WTC11 (cell line): ENCODE data around the gene PTGER3. TPM values are rescaled to one million over a fixed set of nuclear protein-coding genes. Genes with fewer than 3 reads are reported as not detected.
A peak's percentile ranks its signal among the peaks of the same experiment; 100 is the strongest.

ENCODE experiments used
- ATAC-seq: fragments of 200-7000 bp; cut with Tn5 transposase; 2 replicates; pipeline ENCODE4 v1.10.0; 2021; ENCODE audit warnings: mild to moderate bottlenecking, moderate library complexity
- CTCF ChIA-PET: fragments of 300-600 bp; sonication (Branson Sonifier 250); formaldehyde crosslinking; loops from one replicate; lab custom pipeline; 2021; ENCODE audit warnings: antibody characterized with exemption; lab: Charles Lee
- POLR2A ChIA-PET: fragments of 350-600 bp; sonication (Branson Sonifier 250); formaldehyde crosslinking; loops from one replicate; lab custom pipeline; 2021; ENCODE audit warnings: antibody characterized with exemption; lab: Charles Lee
- DNase-seq: peaks from one replicate; pipeline ENCODE4 v3.0.0; 2021; ENCODE audit warnings: low spot score
- H3K27ac Mint-ChIP-seq: 2 replicates; pipeline ENCODE4 v1.8.0; 2021; ENCODE audit warnings: mixed read lengths
- H3K27me3 Mint-ChIP-seq: 2 replicates; pipeline ENCODE4 v1.8.0; 2021; ENCODE audit warnings: low read depth, mild to moderate bottlenecking, moderate library complexity, mixed read lengths
- H3K36me3 Mint-ChIP-seq: 2 replicates; pipeline ENCODE4 v1.8.0; 2021; ENCODE audit warnings: mixed read lengths
- H3K4me1 Mint-ChIP-seq: 2 replicates; pipeline ENCODE4 v1.8.0; 2022; ENCODE audit warnings: mixed read lengths
- H3K4me3 Mint-ChIP-seq: 2 replicates; pipeline ENCODE4 v1.8.0; 2021; ENCODE audit warnings: mild to moderate bottlenecking, moderate library complexity, mixed read lengths
- H3K9me3 Mint-ChIP-seq: 2 replicates; pipeline ENCODE4 v1.8.0; 2021; ENCODE audit warnings: mixed read lengths
- EMX1 ChIP-seq: fragments of 250-450 bp; sonication (Bioruptor Pico); IDR thresholded peaks from 2 replicates; pipeline ENCODE4 v1.8.0; 2021; ENCODE audit warnings: mild to moderate bottlenecking
- FOXP1 ChIP-seq: sonication (generic); formaldehyde crosslinking; IDR thresholded peaks from 2 replicates; pipeline ENCODE4 v1.8.0; 2022; ENCODE audit warnings: missing genetic modification reagents, mild to moderate bottlenecking, moderate library complexity, borderline replicate concordance
- GABPB1 ChIP-seq: sonication (generic); formaldehyde crosslinking; IDR thresholded peaks from 2 replicates; pipeline ENCODE4 v1.8.1; 2023; ENCODE audit warnings: mild to moderate bottlenecking, missing genetic modification reagents
- IRF1 ChIP-seq: sonication (generic); formaldehyde crosslinking; IDR thresholded peaks from 2 replicates; pipeline ENCODE4 v1.8.0; 2023; ENCODE audit warnings: missing genetic modification reagents
- JAZF1 ChIP-seq: fragments of 250-450 bp; sonication (Bioruptor Pico); IDR thresholded peaks from 2 replicates; pipeline ENCODE4 v1.9.0; 2021; ENCODE audit warnings: moderate library complexity, mild to moderate bottlenecking, inconsistent platforms
- MAX ChIP-seq: sonication (generic); formaldehyde crosslinking; IDR thresholded peaks from 2 replicates; pipeline ENCODE4 v1.8.0; 2022; ENCODE audit warnings: mild to moderate bottlenecking, missing genetic modification reagents
- NR3C1 ChIP-seq: sonication (generic); formaldehyde crosslinking; conservative IDR thresholded peaks from 2 replicates; pipeline ENCODE4 v1.8.1; 2023; ENCODE audit warnings: low read depth, mild to moderate bottlenecking, missing genetic modification reagents
- SOX15 ChIP-seq: fragments of 250-450 bp; sonication (Bioruptor Pico); IDR thresholded peaks from 2 replicates; pipeline ENCODE4 v1.9.0; 2021; ENCODE audit warnings: mild to moderate bottlenecking
- TP53 ChIP-seq: sonication (generic); formaldehyde crosslinking; IDR thresholded peaks from 2 replicates; pipeline ENCODE4 v1.8.1; 2023; ENCODE audit warnings: mild to moderate bottlenecking, missing genetic modification reagents
- ZNF138 ChIP-seq: sonication (generic); formaldehyde crosslinking; conservative IDR thresholded peaks from 2 replicates; pipeline ENCODE4 v1.8.1; 2022; ENCODE audit warnings: mild to moderate bottlenecking, moderate library complexity, missing genetic modification reagents
- ZNF232 ChIP-seq: sonication (generic); formaldehyde crosslinking; IDR thresholded peaks from 2 replicates; pipeline ENCODE4 v1.8.0; 2022; ENCODE audit warnings: mild to moderate bottlenecking, missing genetic modification reagents
- ZNF416 ChIP-seq: fragments of 250-450 bp; sonication (Bioruptor Pico); IDR thresholded peaks from 2 replicates; pipeline ENCODE4 v1.9.0; 2021; ENCODE audit warnings: mild to moderate bottlenecking, inconsistent platforms
- total RNA-seq: library from RNA; stranded (reverse); gene quantifications from 3 replicates; pipeline ENCODE4 v1.2.3, GENCODE V29; 2021
- TF ChIP-seq, protein P1 (sequence below): sonication (generic); formaldehyde crosslinking; IDR thresholded peaks from 2 replicates; pipeline ENCODE4 v1.8.1; 2023; ENCODE audit warnings: mild to moderate bottlenecking, missing genetic modification reagents
- TF ChIP-seq, protein P2 (sequence below): fragments of 200-600 bp; IDR thresholded peaks from 2 replicates; pipeline ENCODE4 v1.8.0; 2022; ENCODE audit warnings: antibody characterized with exemption

The PTGER3 gene
- total RNA-seq, 1 experiment from 2014 or later: 0.50 TPM

DNA sequence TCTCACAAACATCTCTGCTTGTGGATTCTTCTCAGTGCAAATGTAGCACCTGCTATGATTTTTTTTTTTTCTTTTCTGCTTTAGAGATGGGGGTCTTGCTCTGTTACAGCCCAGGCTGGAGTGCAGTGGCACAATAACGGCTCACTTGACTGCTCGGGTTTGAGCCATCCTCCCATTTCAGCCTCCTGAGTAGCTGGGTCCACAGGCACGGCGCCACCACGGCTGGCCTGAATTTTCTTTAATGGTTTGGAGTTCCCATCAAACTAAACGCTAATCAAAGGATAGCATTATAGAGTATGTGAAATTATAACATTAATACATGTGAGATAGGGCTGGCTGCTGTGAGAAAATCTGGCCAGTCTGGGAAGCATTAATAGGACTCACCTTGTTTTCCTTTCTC lies 7.2 kb upstream of the PTGER3 start (continued):
- TF ChIP-seq, protein P1, sequence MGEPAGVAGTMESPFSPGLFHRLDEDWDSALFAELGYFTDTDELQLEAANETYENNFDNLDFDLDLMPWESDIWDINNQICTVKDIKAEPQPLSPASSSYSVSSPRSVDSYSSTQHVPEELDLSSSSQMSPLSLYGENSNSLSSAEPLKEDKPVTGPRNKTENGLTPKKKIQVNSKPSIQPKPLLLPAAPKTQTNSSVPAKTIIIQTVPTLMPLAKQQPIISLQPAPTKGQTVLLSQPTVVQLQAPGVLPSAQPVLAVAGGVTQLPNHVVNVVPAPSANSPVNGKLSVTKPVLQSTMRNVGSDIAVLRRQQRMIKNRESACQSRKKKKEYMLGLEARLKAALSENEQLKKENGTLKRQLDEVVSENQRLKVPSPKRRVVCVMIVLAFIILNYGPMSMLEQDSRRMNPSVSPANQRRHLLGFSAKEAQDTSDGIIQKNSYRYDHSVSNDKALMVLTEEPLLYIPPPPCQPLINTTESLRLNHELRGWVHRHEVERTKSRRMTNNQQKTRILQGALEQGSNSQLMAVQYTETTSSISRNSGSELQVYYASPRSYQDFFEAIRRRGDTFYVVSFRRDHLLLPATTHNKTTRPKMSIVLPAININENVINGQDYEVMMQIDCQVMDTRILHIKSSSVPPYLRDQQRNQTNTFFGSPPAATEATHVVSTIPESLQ (CRISPR knock-in tag): no peak
- no peak for TF ChIP-seq NR3C1
- TF ChIP-seq, protein P2, sequence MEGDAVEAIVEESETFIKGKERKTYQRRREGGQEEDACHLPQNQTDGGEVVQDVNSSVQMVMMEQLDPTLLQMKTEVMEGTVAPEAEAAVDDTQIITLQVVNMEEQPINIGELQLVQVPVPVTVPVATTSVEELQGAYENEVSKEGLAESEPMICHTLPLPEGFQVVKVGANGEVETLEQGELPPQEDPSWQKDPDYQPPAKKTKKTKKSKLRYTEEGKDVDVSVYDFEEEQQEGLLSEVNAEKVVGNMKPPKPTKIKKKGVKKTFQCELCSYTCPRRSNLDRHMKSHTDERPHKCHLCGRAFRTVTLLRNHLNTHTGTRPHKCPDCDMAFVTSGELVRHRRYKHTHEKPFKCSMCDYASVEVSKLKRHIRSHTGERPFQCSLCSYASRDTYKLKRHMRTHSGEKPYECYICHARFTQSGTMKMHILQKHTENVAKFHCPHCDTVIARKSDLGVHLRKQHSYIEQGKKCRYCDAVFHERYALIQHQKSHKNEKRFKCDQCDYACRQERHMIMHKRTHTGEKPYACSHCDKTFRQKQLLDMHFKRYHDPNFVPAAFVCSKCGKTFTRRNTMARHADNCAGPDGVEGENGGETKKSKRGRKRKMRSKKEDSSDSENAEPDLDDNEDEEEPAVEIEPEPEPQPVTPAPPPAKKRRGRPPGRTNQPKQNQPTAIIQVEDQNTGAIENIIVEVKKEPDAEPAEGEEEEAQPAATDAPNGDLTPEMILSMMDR: no peak
- no peak for TF ChIP-seq TP53 (CRISPR knock-in tag)
- TF ChIP-seq ZNF416 (CRISPR knock-in tag): no peak

GRCh38 chr1:71054281-71054731 lies 6.7 kb upstream of the PTGER3 start:
- H3K4me1 Mint-ChIP-seq: no peaks in the 10 kb centered on the region
- POLR2A ChIA-PET: interaction anchor here (0.8 kb wide), 1 partner anchor 9 kb away, joined by 3 read pairs; no protein-coding TSS in a partner anchor
- peaks cover 10% of the 10 kb centered on the region for H3K27me3 Mint-ChIP-seq
- CTCF ChIA-PET: interaction anchor here (1.1 kb wide), 1 partner anchor 369 kb away, joined by 4 read pairs; no protein-coding TSS in a partner anchor
- H3K27ac Mint-ChIP-seq: no peak overlapping the region
- H3K36me3 Mint-ChIP-seq: peaks cover 6% of the 10 kb centered on the region
- no peaks in the 10 kb centered on the region for H3K9me3 Mint-ChIP-seq
- TF ChIP-seq FOXP1 (CRISPR knock-in tag) (peak; percentile 49; the same call in 1 of the 2 replicates), ZNF232 (CRISPR knock-in tag) (no peak)
- DNase-seq (no peak), ATAC-seq (peak; percentile 26)
- no peak overlapping the region for H3K4me3 Mint-ChIP-seq

- Mint-ChIP-seq H3K36me3 (peaks cover 2% of the 10 kb centered on the region; the same call in 1 of the 2 replicates), H3K27ac (no peak overlapping the region), H3K4me3 (no peak overlapping the region), H3K4me1 (peaks cover 1% of the 10 kb centered on the region; the same call in 1 of the 2 replicates)
- DNase-seq: no peak
- TF ChIP-seq IRF1 (CRISPR knock-in tag) (no peak), GABPB1 (CRISPR knock-in tag) (no peak), MAX (CRISPR knock-in tag) (no peak), EMX1 (CRISPR knock-in tag) (no peak), ZNF232 (CRISPR knock-in tag) (no peak), SOX15 (CRISPR knock-in tag) (no peak), TP53 (CRISPR knock-in tag) (no peak), ZNF138 (CRISPR knock-in tag) (no peak)
- TF ChIP-seq, all 79 proteins: peak for 0
- ATAC-seq: 0 out of 2 replicates have a peak, but pooled peaks have one; percentile 5
- CTCF ChIA-PET: interaction anchor here (1.1 kb wide), 1 partner anchor 368 kb away, joined by 4 read pairs; no protein-coding TSS in a partner anchor
- Mint-ChIP-seq H3K9me3 (no peaks in the 10 kb centered on the region), H3K27me3 (peaks cover 16% of the 10 kb centered on the region)
- POLR2A ChIA-PET: no interaction called here
These were observed 6.1 kb upstream of the PTGER3 start for GRCh38 chr1:71053758-71054157.

DNA sequence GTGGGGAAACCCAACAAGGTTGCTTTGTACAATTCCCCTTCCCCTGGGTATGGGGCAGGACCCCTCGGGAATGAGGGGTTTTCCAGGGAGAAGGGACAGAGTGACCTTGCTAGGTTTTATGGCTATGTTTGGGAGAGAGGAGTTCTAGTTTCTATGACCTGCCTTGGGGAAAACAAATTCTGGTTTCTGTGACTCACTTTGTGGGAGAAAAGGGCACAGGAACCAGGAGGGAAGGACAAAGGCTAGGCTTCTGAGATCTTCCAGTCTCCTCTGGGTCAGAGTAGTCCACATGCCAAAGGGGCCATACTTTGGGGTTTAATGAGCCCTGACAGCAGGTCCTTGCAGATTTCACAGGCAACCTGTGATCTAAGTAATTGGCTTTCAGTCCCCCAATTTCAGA lies 5.5 kb upstream of the PTGER3 start:
- CTCF ChIA-PET: no interaction called here
- H3K27ac Mint-ChIP-seq: no peak overlapping the region
- H3K4me3 Mint-ChIP-seq: no peak overlapping the region
- H3K4me1 Mint-ChIP-seq: peaks cover 6% of the 10 kb centered on the region; the same call in 1 of the 2 replicates
- no peak for TF ChIP-seq JAZF1 (CRISPR knock-in tag)
- TF ChIP-seq, all 79 proteins: peak for 0
- POLR2A ChIA-PET: no interaction called here
- H3K9me3 Mint-ChIP-seq: no peaks in the 10 kb centered on the region
- ATAC-seq: no peak
- H3K36me3 Mint-ChIP-seq: no peaks in the 10 kb centered on the region
- DNase-seq: no peak
- peaks cover 22% of the 10 kb centered on the region for H3K27me3 Mint-ChIP-seq
